Kidney epithelial cell (primary cell): ENCODE results near the gene HERC6. TPM values are rescaled to one million over a fixed set of nuclear protein-coding genes. Genes with fewer than 3 reads are reported as not detected.
"Not testable (repeated sequence)": the region's sequence is repeated elsewhere in the genome, so short reads cannot be mapped to it uniquely, and the experiment has no call there.

Experiments
- DNase-seq: peaks from one replicate; pipeline ENCODE4 v3.0.0-alpha.2; 2010; ENCODE audit warnings: low read depth
- H3K27me3 ChIP-seq: 2 replicates; pipeline ENCODE4 v1.6.0; 2011; ENCODE audit warnings: low read length; ENCODE audit not compliant: control insufficient read depth, insufficient read depth
- H3K36me3 ChIP-seq: 2 replicates; pipeline ENCODE4 v1.5.1; 2011; ENCODE audit warnings: low read length; ENCODE audit not compliant: control insufficient read depth, insufficient read depth
- H3K4me3 ChIP-seq: 2 replicates; pipeline ENCODE4 v1.5.1; 2011; ENCODE audit warnings: low read depth, mild to moderate bottlenecking, control low read depth, low read length
- CTCF ChIP-seq: IDR thresholded peaks from 2 replicates; pipeline ENCODE4 v1.5.1; 2011; ENCODE audit warnings: mild to moderate bottlenecking, moderate library complexity, low read length, control low read depth, inconsistent platforms; ENCODE audit not compliant: insufficient read depth, poor library complexity, severe bottlenecking
- total RNA-seq: library from RNA; depleted of rRNA; stranded (reverse); fragments of >200 nt; gene quantifications from 2 replicates; pipeline ENCODE4 v1.2.3, GENCODE V29; 2015

Gene HERC6
- total RNA-seq, 1 donor from 2014 or later = 16.4 TPM

GRCh38 chr4:88418411-88418810 lies 39.8 kb downstream of the HERC6 start:
- no peak for DNase-seq
- Histone ChIP-seq H3K27me3 (no peaks in the 10 kb centered on the region), H3K36me3 (no peaks in the 10 kb centered on the region), H3K4me3 (no peak overlapping the region)
- TF ChIP-seq CTCF = no peak

- DNase-seq = no peak
- TF ChIP-seq CTCF = no peak
- Histone ChIP-seq H3K36me3 (no peaks in the 10 kb centered on the region), H3K4me3 (no peak overlapping the region), H3K27me3 (no peaks in the 10 kb centered on the region)
These were observed 41.2 kb downstream of the HERC6 start for GRCh38 chr4:88419874-88420273.

- H3K27me3 ChIP-seq = no peaks in the 10 kb centered on the region
- no peak for TF ChIP-seq CTCF
- no peak for DNase-seq
These were observed 42.2 kb downstream of the HERC6 start for GRCh38 chr4:88420844-88421243.

GRCh38 chr4:88422403-88422802 lies 43.8 kb downstream of the HERC6 start:
- Histone ChIP-seq H3K4me3 (no peak overlapping the region), H3K36me3 (no peaks in the 10 kb centered on the region), H3K27me3 (no peaks in the 10 kb centered on the region)
- no peak for DNase-seq
- TF ChIP-seq CTCF = no peak

More at GRCh38 chr4:88420844-88421243, 42.2 kb downstream of the HERC6 start:
- Histone ChIP-seq H3K36me3 (no peaks in the 10 kb centered on the region), H3K4me3 (no peak overlapping the region)

- Histone ChIP-seq H3K4me3 (no peak overlapping the region), H3K36me3 (no peaks in the 10 kb centered on the region), H3K27me3 (no peaks in the 10 kb centered on the region)
- DNase-seq = no peak
- no peak for TF ChIP-seq CTCF
These were observed 50.7 kb downstream of the HERC6 start for GRCh38 chr4:88429401-88429800.

- Histone ChIP-seq H3K27me3 (no peaks in the 10 kb centered on the region), H3K36me3 (no peaks in the 10 kb centered on the region), H3K4me3 (no peak overlapping the region)
- DNase-seq = no peak
- TF ChIP-seq CTCF = no peak
These were observed 57.5 kb downstream of the HERC6 start for GRCh38 chr4:88435987-88436693.

- H3K4me3 ChIP-seq, H3K36me3 ChIP-seq, H3K27me3 ChIP-seq, DNase-seq: not testable (repeated sequence)
These were observed 59.2 kb downstream of the HERC6 start for GRCh38 chr4:88437873-88438272.
